HG03460 (cell line): Measurements from ENCODE around the gene CTSH.

Experiments
- ATAC-seq: cut with Tn5 transposase; IDR thresholded peaks from one replicate; pipeline ENCODE4 v1.9.1; 2021; ENCODE audit not compliant: unreplicated experiment

The CTSH gene

GRCh38 chr15:78977591-78978347, 32.9 kb upstream of the CTSH start:
- ATAC-seq, result peak; percentile 27

- peak; percentile 62 for ATAC-seq
Measured at GRCh38 chr15:78977091-78977571, 32.3 kb upstream of the CTSH start.

- peak; percentile 5 for ATAC-seq
Measured at GRCh38 chr15:78976691-78977090, 31.8 kb upstream of the CTSH start.

- no peak for ATAC-seq
Measured at GRCh38 chr15:78974272-78974918, 29.5 kb upstream of the CTSH start.

GRCh38 chr15:78969687-78970349, 25.0 kb upstream of the CTSH start:
- ATAC-seq, result no peak

- ATAC-seq, result no peak
Measured at GRCh38 chr15:78968539-78969271, 23.9 kb upstream of the CTSH start.

GRCh38 chr15:78968114-78968513, 23.3 kb upstream of the CTSH start:
- no peak for ATAC-seq

- no peak for ATAC-seq
Measured at GRCh38 chr15:78960308-78960707, 15.5 kb upstream of the CTSH start.

GRCh38 chr15:78959360-78959759, 14.5 kb upstream of the CTSH start:
- no peak for ATAC-seq

GRCh38 chr15:78957416-78958093, 12.7 kb upstream of the CTSH start:
- ATAC-seq, result no peak

GRCh38 chr15:78956937-78957336, 12.1 kb upstream of the CTSH start:
- ATAC-seq, result no peak

- no peak for ATAC-seq
Measured at GRCh38 chr15:78955355-78955754, 10.5 kb upstream of the CTSH start.

GRCh38 chr15:78951841-78952238, 7.0 kb upstream of the CTSH start:
- ATAC-seq, result no peak

GRCh38 chr15:78950902-78951840, 6.3 kb upstream of the CTSH start:
- ATAC-seq, result no peak

- no peak for ATAC-seq
Measured at GRCh38 chr15:78950343-78950742, 5.5 kb upstream of the CTSH start.

- no peak for ATAC-seq
Measured at GRCh38 chr15:78949461-78949860, 4.6 kb upstream of the CTSH start.

GRCh38 chr15:78947506-78947905, 2.7 kb upstream of the CTSH start:
- ATAC-seq, result no peak

GRCh38 chr15:78946493-78946892, 1.6 kb upstream of the CTSH start:
- no peak for ATAC-seq

- ATAC-seq, result peak; percentile 26
Measured at GRCh38 chr15:78944202-78944625, 632 bp downstream of the CTSH start.

- ATAC-seq, result no peak
Measured at GRCh38 chr15:78943692-78944091, 1.2 kb downstream of the CTSH start.
